HG02885 (cell line): ENCODE data around the gene ZNF385D.

Source experiments
- ATAC-seq: cut with Tn5 transposase; IDR thresholded peaks from one replicate; pipeline ENCODE4 v1.9.1; 2021; ENCODE audit warnings: mild to moderate bottlenecking; ENCODE audit not compliant: unreplicated experiment, poor library complexity

ZNF385D gene

DNA sequence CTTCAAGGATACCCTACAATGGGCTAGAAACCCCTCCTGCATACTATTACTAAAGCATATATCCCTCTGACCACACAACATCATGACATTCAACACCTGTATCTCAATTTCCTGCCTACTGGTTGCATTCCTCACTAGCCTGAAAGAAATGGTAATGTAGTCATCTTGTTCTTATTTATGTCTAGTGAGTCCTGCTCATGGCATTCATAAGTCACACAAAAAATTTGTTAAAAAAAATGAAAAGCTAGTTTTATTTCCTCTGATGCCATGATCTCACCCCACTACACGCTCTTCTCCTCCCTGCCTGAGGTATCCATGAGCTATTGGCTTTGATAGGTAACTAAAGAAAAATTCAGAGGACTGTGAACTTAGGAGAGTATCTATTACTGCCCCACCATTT is 284.5 kb downstream of the ZNF385D start:
- no peak for ATAC-seq

DNA sequence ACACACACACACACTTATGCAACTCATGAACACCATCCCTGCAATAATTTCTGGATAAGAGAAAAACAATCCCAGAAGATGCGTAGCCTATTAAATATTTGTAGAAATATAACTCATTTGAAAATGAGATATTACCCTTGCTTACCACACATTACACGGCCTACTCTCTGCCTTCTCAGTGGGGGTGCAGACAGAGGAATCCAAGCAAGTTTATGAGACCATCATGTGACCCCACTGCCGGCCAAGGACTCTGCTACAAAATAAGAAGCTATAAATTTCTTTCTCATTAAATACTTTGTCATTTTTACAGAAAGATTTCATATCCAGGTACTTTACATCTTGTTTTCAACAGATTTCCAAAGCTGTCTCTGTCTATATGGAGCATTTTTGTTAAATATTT is 286.3 kb downstream of the ZNF385D start:
- ATAC-seq = no peak

DNA sequence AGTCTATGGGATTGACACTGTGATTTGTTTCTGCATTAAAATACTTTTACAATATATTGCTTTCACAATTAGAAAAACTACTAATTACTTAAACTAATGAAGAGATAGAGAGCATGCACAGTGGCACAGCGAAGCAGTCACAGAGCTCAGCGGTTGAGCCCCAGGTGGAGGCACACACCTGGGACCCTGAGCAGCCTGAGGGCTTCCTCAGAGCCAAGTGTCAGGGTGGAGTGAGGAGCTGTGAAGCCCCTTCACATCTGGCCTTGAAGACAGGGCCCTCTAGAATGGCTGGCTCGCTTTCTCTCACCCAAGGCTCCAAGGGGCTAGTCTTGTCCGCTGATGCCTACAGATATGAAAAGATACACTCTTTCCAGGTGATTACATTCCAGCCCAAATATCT is 287.7 kb downstream of the ZNF385D start:
- no peak for ATAC-seq

DNA sequence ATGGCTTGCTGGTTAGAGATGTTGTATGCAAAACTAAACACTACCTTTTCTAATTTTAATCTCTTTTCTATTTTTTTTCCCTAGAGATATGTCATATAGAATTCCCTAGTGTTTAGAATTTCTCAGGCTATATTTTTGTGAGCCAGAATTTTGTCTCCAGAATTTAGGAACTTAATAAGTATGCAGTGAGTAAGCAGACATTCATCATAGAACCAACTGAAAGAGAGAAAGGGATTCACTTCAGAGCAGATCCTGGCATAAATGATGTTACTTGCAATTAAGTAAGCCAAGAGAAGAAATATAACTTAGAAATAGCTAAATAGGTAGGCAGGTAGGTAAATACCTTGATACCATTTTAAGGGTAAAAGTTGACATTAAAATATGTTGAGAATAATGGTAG is 288.9 kb downstream of the ZNF385D start:
- ATAC-seq = no peak

DNA sequence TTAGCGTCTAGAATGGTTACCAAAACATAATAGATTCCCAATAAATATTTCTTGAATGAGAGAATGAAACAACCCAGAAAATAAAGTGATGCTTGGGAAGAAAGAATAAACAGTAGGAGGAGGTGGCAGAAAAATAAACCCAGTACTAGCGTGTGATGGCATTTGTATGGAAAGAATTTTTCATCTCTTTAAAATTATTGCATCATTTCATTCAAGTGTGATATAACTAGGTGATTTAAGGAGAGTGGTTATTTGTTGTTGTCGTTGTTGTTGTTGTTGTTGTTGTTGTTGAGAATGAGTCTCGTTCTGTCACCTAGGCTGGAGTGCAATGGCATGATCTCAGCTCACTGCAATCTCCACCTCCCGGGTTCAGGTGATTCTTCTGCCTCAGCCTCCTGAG is 293.9 kb downstream of the ZNF385D start:
- no peak for ATAC-seq

DNA sequence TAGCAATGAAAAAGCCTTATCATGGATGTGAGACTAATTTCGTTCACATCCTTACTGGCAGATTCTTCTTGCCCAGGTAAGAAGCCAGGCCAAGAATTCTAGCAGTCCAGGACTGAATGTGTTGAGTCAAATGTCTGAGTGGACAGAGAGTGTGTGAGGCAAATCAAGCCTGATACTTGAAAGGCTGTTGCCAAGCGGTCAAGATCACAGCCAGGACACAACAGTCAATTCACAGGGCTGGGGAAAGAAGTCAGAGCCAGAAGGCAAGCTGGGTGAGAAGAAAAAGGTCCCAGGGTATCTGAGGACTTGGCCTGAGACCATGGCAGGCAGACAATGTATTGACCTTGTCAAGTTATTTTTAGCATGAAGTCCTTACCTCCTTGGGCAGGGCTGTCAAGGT is 301.3 kb downstream of the ZNF385D start:
- ATAC-seq = no peak

DNA sequence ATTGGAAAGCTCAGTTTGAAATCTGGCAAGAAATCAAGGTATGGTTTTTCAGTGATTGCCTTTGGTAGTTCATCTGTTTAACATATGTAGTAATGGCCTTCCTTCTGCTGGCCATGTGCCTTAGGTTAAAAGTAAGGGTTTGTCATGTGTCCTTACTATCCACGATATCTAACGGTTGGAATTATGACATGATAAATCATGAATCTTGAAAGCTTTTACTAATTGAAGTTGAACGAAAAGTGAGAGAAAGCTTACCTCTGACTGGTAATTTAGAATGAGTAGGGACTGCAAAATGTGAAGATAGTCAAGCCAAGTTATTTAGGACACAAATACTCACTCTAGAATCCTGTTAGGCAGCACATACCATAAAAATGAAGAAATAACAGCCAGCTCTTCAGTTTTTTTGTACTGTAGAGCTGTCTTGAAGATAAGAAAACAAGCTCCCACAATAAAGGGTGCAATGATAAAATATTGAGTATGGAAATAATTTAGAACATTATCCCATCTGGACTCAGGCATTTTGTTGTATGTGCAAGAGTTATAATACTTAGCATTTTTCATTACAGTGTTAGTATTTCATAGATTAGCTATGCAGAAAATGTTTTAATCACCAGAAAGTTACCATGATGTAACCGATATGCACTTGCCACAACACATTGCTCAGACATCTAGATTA is 303.4 kb downstream of the ZNF385D start:
- no peak for ATAC-seq

DNA sequence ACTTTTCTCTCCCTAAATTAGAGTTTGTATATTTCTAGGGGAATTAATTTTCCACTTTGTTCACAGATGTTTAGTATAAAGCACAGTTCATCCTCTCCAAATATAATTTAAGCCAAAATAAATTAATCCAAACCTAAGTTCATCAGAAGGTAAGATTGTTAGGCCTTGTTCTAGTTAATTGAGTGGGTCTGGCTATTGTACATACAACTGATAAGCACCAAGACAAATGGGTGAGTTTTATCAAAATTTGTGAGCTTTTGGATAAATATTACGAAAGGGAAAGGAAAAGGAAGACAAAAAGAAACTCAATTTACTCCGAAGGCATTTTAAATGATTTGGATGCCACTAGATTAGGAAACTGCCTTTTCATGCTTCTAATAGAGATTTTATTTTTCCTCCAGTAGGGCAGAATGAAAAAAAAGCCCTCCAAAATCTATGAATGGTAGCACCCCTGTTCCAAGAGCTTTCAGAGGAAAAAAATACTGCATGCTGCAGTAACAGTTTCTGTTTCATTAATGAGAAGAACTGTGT is 304.0 kb downstream of the ZNF385D start:
- no peak for ATAC-seq

DNA sequence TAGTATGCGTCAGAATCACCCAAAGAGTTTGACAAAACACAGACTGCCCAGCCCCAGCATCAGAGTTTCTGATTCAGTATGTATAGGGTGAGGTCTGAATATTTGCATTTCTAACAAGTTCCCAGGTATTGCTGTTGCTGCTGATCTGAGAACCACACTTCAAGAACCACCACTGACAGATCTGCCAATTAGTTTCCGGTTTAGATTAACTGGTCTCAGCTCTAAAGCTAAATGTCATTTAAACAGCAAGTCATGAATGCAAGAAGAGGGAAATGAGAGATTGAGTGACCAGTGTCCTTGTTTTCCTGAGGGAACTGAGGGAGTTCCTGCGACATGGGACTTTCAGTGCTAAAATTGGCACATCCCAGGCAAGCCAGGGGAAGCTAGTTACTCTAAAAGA is 305.0 kb downstream of the ZNF385D start:
- no peak for ATAC-seq

DNA sequence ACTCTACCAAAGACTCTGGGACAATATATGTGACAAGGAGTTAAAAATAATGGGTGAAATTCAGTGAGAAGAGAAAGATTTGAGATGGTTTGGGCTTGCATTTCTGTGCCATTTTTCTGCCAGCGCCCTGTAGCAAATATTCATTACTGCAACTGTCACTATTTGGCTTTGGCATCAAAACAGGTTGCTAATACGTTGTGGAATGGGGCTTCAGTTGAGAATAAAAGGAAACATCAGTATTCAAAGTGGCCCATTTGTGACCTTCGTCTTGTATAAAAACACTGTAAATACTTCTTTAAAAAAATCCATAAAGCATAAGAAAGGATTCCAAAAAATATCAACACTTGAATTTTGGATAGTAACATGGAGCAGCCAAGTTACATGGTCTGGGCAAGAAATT is 309.2 kb downstream of the ZNF385D start:
- ATAC-seq = no peak

DNA sequence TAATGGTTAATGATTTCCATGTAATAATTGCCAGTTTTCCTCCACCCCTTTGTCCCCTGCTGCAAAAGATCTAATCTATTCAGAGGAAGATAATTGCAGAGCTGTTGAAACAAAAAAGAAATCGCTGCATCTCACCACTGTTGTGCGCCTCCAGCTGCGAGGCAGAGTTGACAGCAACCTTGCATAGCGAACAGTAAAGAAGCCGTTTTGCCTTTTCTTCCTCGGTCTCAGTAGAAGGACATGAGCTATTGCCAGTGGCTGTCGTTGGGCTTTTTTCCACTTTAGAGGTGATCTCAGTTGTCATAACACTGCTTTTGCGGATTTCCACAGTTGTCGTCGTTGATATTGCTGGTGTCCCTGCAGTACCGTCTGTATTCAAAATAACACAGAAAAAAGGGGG is 314.2 kb downstream of the ZNF385D start:
- no peak for ATAC-seq

DNA sequence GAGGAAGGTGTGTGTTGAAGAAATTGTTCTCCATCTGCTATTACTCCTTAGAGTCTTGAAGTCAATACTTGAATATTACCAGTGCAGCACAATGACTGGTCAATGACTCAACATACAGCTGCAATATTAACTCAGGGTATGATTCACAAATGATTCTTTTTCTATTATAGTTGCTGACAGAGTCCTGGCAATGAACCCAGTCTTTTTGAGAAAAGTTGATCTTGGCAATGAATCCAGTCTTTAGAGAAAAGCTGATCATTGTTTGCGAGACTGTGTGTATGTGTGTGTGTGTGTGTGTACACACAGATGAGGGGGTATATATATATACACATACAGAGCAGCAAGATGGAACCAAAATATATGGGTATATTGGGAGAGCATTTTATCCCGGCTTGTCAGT is 315.1 kb downstream of the ZNF385D start:
- no peak for ATAC-seq

DNA sequence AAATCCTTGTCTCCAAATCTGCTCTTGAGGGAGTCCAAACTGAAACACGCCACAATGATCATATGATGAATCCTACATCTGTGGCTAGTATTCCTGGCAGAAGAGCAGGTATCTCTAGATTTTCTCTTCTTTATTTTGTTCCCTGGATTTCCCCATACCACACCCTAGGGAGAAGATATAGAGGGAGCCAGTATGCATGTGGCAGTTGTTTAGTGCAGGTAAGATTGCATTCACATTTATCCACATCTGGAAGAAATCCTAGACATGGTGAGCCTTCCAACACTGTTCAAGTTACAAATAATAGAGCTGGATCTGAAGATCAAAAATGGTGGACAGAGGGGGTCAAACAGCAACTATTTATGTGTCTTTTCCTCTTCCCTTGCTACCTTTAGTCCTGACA is 316.7 kb downstream of the ZNF385D start:
- no peak for ATAC-seq

DNA sequence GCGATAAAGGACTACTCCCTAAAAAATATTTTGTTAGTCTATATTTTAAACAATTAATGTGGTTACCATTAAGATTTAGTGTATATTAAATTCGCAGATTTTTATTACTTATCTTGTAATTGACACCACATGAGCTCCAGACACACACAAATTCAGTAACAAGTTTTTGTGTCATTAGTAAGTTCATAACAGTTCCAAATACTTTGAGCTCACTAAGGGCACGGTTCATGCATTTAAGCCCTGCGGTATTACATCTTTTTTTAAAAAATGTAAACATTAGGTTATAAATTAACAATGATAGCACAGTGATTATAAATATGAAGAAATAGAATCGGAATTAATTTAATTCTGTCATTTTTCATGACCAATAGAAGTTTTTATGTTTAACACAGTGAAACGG is 317.3 kb downstream of the ZNF385D start:
- ATAC-seq = no peak

DNA sequence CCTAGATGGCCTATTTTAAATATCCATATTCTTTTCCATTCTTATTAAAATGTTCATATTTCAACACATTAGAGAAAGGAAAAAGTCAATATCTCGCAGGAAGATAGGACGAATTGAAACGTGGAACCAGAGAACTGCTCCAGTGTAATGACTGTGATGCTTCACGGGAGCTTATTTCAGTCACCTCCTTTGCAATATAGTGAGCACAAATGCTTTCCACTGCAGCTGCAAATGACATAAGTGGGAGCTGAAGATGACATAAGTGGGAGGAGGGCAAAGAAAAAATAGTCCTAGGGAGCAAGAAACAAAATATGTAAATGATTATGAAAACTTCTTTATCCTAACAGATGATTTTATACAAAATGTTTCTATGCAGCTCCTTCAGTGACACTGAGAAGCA is 324.1 kb downstream of the ZNF385D start:
- no peak for ATAC-seq

DNA sequence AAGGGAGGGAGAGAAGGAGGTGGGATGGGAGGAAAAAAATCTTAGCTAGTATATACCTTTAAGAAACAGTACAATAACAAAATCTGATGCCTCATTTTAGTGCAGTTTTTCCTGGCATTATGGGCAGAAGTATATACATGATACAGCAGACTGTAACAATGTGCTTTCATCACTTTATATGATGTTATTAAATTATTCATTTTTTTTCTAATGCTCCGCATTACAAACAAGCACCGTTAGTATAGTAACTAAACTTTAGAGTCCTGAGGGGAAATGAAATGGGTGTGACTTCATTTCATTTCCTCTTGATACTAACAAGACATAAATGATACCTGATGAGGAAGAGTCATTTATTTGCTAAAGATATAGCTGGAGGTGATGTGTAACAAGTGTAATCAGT is 325.3 kb downstream of the ZNF385D start:
- no peak for ATAC-seq

DNA sequence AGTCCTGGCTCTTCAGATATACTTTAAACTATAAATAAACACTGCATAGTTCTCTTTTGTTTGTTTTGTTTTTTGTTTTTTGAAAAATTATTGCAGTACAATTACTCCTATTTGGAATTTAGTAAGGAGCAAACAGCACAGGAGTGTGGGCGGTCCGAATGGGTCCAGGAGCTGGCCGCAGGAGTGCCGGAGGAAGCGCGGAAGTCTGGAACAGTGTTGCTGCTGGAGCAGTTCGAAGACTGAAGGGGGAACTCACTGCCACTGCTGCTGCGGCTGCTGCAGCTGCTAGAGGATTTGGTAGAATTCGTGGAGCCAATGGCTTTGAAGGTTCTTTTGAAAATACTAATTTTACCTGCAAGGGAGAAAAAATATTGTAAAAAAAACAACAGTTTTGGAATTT is 329.9 kb downstream of the ZNF385D start:
- ATAC-seq = no peak

DNA sequence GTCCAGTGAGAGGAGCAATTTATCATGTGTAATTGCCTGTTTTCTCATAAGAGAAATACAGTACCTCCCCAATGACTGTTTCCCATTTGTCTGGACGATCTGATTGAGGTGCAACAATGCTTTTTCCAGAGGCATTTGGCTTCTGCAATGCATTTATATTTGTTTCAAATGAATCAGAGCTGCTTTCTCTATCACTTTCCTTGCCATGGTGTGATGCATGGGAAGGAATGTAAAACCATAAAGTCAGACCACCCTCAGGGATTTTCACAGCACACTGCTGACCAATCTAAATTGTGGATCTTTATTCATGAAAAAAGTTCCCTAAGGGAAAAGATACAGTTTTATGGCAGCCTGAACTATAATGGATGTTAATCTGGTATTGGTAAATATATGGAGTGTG is 333.0 kb downstream of the ZNF385D start:
- ATAC-seq = no peak

DNA sequence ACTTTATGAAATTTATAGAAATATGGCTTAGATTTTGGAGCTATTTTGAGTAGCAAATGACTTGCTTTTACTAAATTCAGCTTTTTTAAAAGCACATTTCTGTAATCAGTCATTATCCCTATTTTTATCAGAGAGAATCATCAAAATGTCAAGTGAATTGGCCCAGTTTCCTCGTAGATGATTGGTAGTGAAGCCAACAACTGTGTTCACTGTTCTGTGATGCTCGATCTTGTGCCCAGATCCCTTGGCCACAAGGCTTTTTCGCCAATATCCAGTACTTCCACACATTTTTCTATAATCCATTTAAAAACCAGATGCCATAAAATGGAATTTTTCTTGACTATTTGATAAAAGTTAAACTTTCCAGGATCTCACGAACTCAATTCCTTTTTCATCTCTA is 336.5 kb downstream of the ZNF385D start:
- no peak for ATAC-seq

DNA sequence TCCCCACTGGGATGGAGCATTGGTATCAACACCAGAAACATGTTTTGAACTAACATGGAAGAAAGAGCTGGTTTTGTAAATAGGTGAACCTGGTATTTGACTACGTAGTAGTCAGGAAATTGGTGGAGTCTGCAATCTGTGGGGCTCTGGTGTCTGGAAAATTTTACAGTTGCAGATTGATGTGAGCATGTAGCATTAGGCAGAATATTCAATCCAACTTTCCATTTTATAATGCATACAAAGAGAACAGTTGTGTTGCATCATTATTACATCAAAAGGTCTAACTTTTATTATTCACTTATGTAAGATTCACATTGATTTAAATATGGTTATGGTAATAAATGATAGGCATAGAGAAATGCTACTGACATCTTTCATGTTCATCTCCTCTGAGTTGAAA is 340.0 kb downstream of the ZNF385D start:
- ATAC-seq = no peak

DNA sequence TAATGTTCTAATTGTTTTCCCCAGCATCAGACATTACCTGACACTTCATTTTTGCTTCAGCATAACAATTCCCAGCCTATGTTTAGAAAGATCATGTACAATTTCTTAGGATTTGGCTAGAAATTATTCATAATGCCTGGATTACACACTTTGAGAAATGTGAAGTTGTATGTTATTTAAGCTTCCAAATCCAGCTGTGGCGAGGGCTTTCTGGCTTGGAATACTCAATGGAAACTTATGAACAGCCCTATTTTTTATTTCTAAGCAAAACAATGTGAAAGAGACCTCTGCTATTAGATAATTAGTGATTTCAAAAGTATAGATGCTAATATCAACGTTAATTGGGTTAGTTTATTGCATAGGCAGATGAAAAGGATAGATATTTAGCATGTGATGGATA is 341.6 kb downstream of the ZNF385D start:
- no peak for ATAC-seq

DNA sequence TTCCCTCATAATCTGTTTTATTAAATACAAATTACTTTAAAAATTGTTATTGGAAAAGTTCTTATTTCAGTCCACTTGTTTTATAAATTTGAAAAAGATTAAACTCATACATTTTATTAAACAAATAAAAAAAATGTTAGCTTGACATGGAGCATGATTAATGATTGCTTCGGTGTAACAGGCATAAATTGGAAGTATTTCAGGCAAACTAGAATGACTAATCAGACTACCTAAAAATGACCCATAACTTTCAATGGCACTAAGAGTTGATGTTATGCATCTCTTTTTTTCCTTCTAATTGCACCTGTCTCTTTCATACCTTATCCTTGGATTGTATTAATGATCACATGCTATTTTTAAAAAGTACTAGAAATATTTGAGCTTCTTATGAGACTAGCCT is 343.3 kb downstream of the ZNF385D start:
- ATAC-seq = no peak
